K562 (cell line): ENCODE data around the gene TSGA10IP. TPM values are rescaled to one million over a fixed set of nuclear protein-coding genes. Genes with fewer than 3 reads are reported as not detected.
A peak's percentile ranks its signal among the peaks of the same experiment; 100 is the strongest.

ENCODE experiments used
- ATAC-seq: fragments of 200-7000 bp; cut with Tn5 transposase; 3 replicates; pipeline ENCODE4 v1.9.1; 2020; ENCODE audit warnings: moderate library complexity
- BruUV-seq: library from RNA; stranded (reverse); fragments of 400-500 nt; replicated peaks from 2 replicates; lab custom pipeline; 2021; lab: Mats Ljungman, UMichigan
- CTCF ChIA-PET: fragments of 300-600 bp; formaldehyde crosslinking; extraction: SDS; loops from one replicate; lab custom pipeline; 2021; ENCODE audit warnings: low intra/inter-chr PET ratio; lab: Yijun Ruan, JAX
- POLR2A ChIA-PET: fragments of 300-600, 350-650 bp; sonication (Branson Sonifier 250); formaldehyde crosslinking; extraction: SDS; loops from one replicate; lab custom pipeline; 2021; ENCODE audit warnings: antibody characterized with exemption, inconsistent platforms; lab: Yijun Ruan, JAX
- DNase-seq, 4 experiments: peaks; one replicate each; pipeline versions ENCODE4 v3.0.0 to v3.0.0-alpha.2; 2011 to 2018; ENCODE audit warnings: low spot score in 3 of 4, mixed read lengths in 3 of 4; ENCODE audit errors: extremely low read depth in 1 of 4
- FAIRE-seq: peaks from 2 replicates; lab custom pipeline; 2011; peaks lifted over from hg19 to GRCh38; lab: Jason Lieb, UNC
- H2AFZ ChIP-seq: 2 replicates; pipeline ENCODE4 v1.6.0; 2011; ENCODE audit warnings: low read depth, low read length, control low read depth, inconsistent platforms
- H3K27ac ChIP-seq: fragments of 200-600 bp; 3 replicates; pipeline ENCODE4 v1.8.0; 2011; ENCODE audit warnings: low read depth, mild to moderate bottlenecking, control low read depth, inconsistent platforms, low read length, moderate library complexity, mixed read lengths; ENCODE audit errors: extremely low read depth
- H3K27me3 ChIP-seq, 2 experiments: fragments of 300-600 bp in 1 of 2; 2 replicates in 1 of 2; 3 replicates in 1 of 2; pipeline versions ENCODE4 v1.6.0 to v1.8.0; 2011; ENCODE audit warnings: inconsistent platforms in 2 of 2, low read length in 2 of 2, mild to moderate bottlenecking in 1 of 2, mixed read lengths in 1 of 2, moderate library complexity in 1 of 2; ENCODE audit not compliant: control insufficient read depth in 2 of 2, insufficient read depth in 2 of 2
- H3K36me3 ChIP-seq: fragments of 300-600 bp; 3 replicates; pipeline ENCODE4 v1.8.0; 2011; ENCODE audit warnings: mild to moderate bottlenecking, low read length, inconsistent platforms; ENCODE audit not compliant: control insufficient read depth, insufficient read depth
- H3K4me1 ChIP-seq, 2 experiments: fragments of 200-600 bp in 1 of 2; replicated peaks in 1 of 2; 2 replicates in 1 of 2; 3 replicates in 1 of 2; pipeline versions ENCODE4 v1.5.1 to v1.8.0; 2011; ENCODE audit warnings: inconsistent platforms in 2 of 2, low read length in 2 of 2, mild to moderate bottlenecking in 1 of 2, mixed read lengths in 1 of 2, moderate library complexity in 1 of 2; ENCODE audit not compliant: control insufficient read depth in 2 of 2, insufficient read depth in 2 of 2
- H3K4me2 ChIP-seq: 2 replicates; pipeline ENCODE4 v1.6.1; 2011; ENCODE audit warnings: low read length, control low read depth, inconsistent platforms, mixed read lengths; ENCODE audit not compliant: insufficient read depth
- H3K4me3 ChIP-seq: fragments of 200-600 bp; sonication (generic), shearing (Covaris generic); 2 replicates; pipeline ENCODE4 v1.5.1; 2016; ENCODE audit warnings: control low read depth, inconsistent platforms
- H3K79me2 ChIP-seq: fragments of 200-600 bp; 3 replicates; pipeline ENCODE4 v1.8.0; 2011; ENCODE audit warnings: low read length, inconsistent platforms; ENCODE audit not compliant: control insufficient read depth, insufficient read depth
- H3K9ac ChIP-seq, 2 experiments: 2 replicates each; pipeline versions ENCODE4 v1.6.0 to v1.6.1; 2011; ENCODE audit warnings: low read depth in 2 of 2, low read length in 2 of 2, control low read depth in 1 of 2, inconsistent platforms in 1 of 2, mild to moderate bottlenecking in 1 of 2, mixed read lengths in 1 of 2; ENCODE audit not compliant: insufficient read depth in 1 of 2
- H3K9me1 ChIP-seq: one replicate; pipeline ENCODE4 v1.6.0; 2011; ENCODE audit warnings: inconsistent platforms, mild to moderate bottlenecking, low read length, moderate library complexity; ENCODE audit not compliant: control insufficient read depth, insufficient read depth
- H3K9me3 ChIP-seq: replicated peaks from 2 replicates; pipeline ENCODE4 v1.5.1; 2011; ENCODE audit warnings: low read depth, low read length, inconsistent platforms; ENCODE audit not compliant: control insufficient read depth, insufficient read depth
- H4K20me1 ChIP-seq: replicated peaks from 2 replicates; pipeline ENCODE4 v1.6.1; 2011; ENCODE audit warnings: low read length, inconsistent platforms, mixed read lengths; ENCODE audit not compliant: control insufficient read depth, insufficient read depth
- NONO ChIP-seq, 2 experiments: fragments of 200-400 bp in 1 of 2; fragments of 450-650 bp in 1 of 2; formaldehyde crosslinking in 1 of 2; IDR thresholded peaks; 2 replicates each; pipeline ENCODE4 v1.6.1; 2017; ENCODE audit warnings: low read depth in 2 of 2, mild to moderate bottlenecking in 2 of 2, moderate library complexity in 2 of 2, low read length in 1 of 2
- SAFB ChIP-seq: fragments of 200-400 bp; formaldehyde crosslinking; IDR thresholded peaks from 2 replicates; pipeline ENCODE4 v1.6.1; 2017; ENCODE audit warnings: low read depth, low read length, borderline replicate concordance
- TBP ChIP-seq: optimal IDR thresholded peaks from 2 replicates; pipeline ENCODE3; 2011; ENCODE audit warnings: low read depth, low read length, improper control_type of control experiment
- TEAD4 ChIP-seq, 2 experiments: sonication (generic) in 1 of 2; formaldehyde crosslinking in 1 of 2; IDR thresholded peaks; 2 replicates each; pipeline versions ENCODE4 v1.6.1 to v1.8.0; 2012 to 2022; ENCODE audit warnings: borderline replicate concordance in 1 of 2, inconsistent platforms in 1 of 2, low read length in 1 of 2, mild to moderate bottlenecking in 1 of 2, missing genetic modification reagents in 1 of 2
- WGBS: fragments of 100-300 bp; shearing (Covaris generic); methylation state at CpG from one replicate; pipeline ENCODE4 v1.1.6; 2016; ENCODE audit warnings: low coverage, mixed read lengths; ENCODE audit not compliant: insufficient coverage; ENCODE audit errors: missing lambda C conversion rate; 5-methylcytosine and 5-hydroxymethylcytosine counted together
- in situ Hi-C: fragments of 300-500 bp; cut with MboI; formaldehyde crosslinking; loops from 4 replicates; pipeline ENCODE4 v1.15.0; 2018; ENCODE audit warnings: inconsistent platforms, mixed read lengths
- intact Hi-C: fragments of 100-400 bp; cut with micrococcal nuclease; formaldehyde crosslinking; loops from 2 replicates; pipeline ENCODE4 v1.14.2; 2022
- polyA plus RNA-seq, 8 experiments: library from polyadenylated mRNA; depleted of rRNA in 4 of 8; stranded (reverse) in 5 of 8; unstranded in 3 of 8; fragments of >200 nt; fragmentation: Nextera tagmentation in 2 of 8; fragmentation: Illumina TruSeq in 1 of 8; extraction: Ambion mirVana in 2 of 8; extraction: Trizol in 1 of 8; gene quantifications; 2 replicates each; pipeline versions ENCODE4 v1.2.1 to v1.2.3, GENCODE V29; 2011 to 2014; ENCODE audit warnings: inconsistent platforms in 1 of 8, missing spikeins in 1 of 8
- total RNA-seq, 7 experiments: library from RNA; depleted of rRNA in 6 of 7; stranded (reverse); fragments of >200 nt in 6 of 7; fragmentation: Illumina TruSeq in 2 of 7; extraction: Trizol in 2 of 7; gene quantifications; 2 replicates each; pipeline versions ENCODE4 v1.2.1 to v1.2.3, GENCODE V29; 2011 to 2021; ENCODE audit warnings: low replicate concordance in 1 of 7
- TF ChIP-seq, protein P1 (sequence below): fragments of 450-650 bp; IDR thresholded peaks from 2 replicates; pipeline ENCODE4 v1.7.1; 2018; ENCODE audit warnings: mild to moderate bottlenecking, low read depth; ENCODE audit not compliant: partially characterized antibody
- TF ChIP-seq, protein P2 (sequence below): sonication (generic); formaldehyde crosslinking; IDR thresholded peaks from 2 replicates; pipeline ENCODE4 v1.8.1; 2023; ENCODE audit warnings: mild to moderate bottlenecking, missing genetic modification reagents
- TF ChIP-seq, protein P3 (sequence below): fragments of 200-800 bp; sonication (Bioruptor generic); IDR thresholded peaks from 2 replicates; pipeline ENCODE4 v1.6.1; 2016; ENCODE audit warnings: missing genetic modification characterization, missing compliant biosample characterization
- TF ChIP-seq, protein P4 (sequence below): fragments of 450-650 bp; conservative IDR thresholded peaks from 2 replicates; pipeline ENCODE4 v1.6.1; 2016; ENCODE audit warnings: missing genetic modification characterization, low read depth, mild to moderate bottlenecking, control low read depth, missing compliant biosample characterization

TSGA10IP gene
- total and polyA plus RNA-seq, 9 of the 15 experiments (the other 6 are each of a cell fraction or from before 2014, with no cell fraction given): not detected

DNA sequence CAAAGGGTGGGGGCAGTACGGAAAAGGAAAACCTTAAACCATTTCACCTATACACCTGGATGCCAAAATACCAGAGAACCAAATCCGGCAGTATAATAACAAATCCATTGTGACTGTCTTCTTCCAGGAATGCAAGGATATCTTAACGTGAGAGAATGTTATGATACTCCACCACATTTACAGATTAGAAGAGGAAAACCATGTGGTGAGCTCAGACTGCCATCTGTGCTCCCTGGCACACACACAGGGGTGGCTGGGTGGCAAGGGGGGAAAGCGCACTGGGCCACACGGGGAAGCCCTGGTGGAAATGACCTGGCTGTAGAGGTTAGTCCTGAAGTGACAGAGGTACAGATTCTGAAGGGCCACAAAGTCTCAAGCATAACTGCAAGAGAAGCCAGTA, 46.8 kb downstream of the TSGA10IP start:
- Histone ChIP-seq H3K9me1 (no peaks in the 10 kb centered on the region), H3K9me3 (no peaks in the 10 kb centered on the region), H3K9ac (peak overlapping the region in 1 of 2 experiments; percentile 49; a peak in 2 of 4 replicates), H3K79me2 (no peaks in the 10 kb centered on the region), H3K36me3 (peaks cover 8% of the 10 kb centered on the region; the same call in 2 of the 3 replicates), H3K27me3 (no peaks in the 10 kb centered on the region), H4K20me1 (no peaks in the 10 kb centered on the region), H3K4me2 (no peak overlapping the region), H3K4me1 (0 out of 5 replicates have a peak, but pooled peaks cover 0 to 3% of the 10 kb centered on the region in 2 experiments), H3K27ac (no peak overlapping the region), H3K4me3 (no peak overlapping the region), H2AFZ (no peak overlapping the region)
- in situ Hi-C loops (loop anchor here (10.0 kb wide), 1 partner anchor 277 kb away; the partner anchor contains the start of gene KAT5), intact Hi-C loops (no loop called here)
- no TSS peak for BruUV-seq
- no peak for DNase-seq
- CTCF ChIA-PET: no interaction called here
- no peak for FAIRE-seq
- POLR2A ChIA-PET: interaction anchor here (0.5 to 2.0 kb wide), 11 partner anchors 11 to 300 kb away, joined by 3 to 12 read pairs (median 3); partner anchors contain the start of genes BANF1, CCDC85B, FIBP and MUS81
- no peak for ATAC-seq
- WGBS: 59% methylated on average over 5 of the region's 5 CpGs
- TF ChIP-seq, protein P1, sequence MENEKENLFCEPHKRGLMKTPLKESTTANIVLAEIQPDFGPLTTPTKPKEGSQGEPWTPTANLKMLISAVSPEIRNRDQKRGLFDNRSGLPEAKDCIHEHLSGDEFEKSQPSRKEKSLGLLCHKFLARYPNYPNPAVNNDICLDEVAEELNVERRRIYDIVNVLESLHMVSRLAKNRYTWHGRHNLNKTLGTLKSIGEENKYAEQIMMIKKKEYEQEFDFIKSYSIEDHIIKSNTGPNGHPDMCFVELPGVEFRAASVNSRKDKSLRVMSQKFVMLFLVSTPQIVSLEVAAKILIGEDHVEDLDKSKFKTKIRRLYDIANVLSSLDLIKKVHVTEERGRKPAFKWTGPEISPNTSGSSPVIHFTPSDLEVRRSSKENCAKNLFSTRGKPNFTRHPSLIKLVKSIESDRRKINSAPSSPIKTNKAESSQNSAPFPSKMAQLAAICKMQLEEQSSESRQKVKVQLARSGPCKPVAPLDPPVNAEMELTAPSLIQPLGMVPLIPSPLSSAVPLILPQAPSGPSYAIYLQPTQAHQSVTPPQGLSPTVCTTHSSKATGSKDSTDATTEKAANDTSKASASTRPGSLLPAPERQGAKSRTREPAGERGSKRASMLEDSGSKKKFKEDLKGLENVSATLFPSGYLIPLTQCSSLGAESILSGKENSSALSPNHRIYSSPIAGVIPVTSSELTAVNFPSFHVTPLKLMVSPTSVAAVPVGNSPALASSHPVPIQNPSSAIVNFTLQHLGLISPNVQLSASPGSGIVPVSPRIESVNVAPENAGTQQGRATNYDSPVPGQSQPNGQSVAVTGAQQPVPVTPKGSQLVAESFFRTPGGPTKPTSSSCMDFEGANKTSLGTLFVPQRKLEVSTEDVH: no peak
- no peak for TF ChIP-seq TEAD4 (IDR thresholded peaks at IDR 0.05; ENCODE audit: low read length)
- no peak for TF ChIP-seq TEAD4 (CRISPR knock-in tag; IDR thresholded peaks at IDR 0.05; ENCODE audit: borderline replicate concordance)
- TF ChIP-seq, protein P2, sequence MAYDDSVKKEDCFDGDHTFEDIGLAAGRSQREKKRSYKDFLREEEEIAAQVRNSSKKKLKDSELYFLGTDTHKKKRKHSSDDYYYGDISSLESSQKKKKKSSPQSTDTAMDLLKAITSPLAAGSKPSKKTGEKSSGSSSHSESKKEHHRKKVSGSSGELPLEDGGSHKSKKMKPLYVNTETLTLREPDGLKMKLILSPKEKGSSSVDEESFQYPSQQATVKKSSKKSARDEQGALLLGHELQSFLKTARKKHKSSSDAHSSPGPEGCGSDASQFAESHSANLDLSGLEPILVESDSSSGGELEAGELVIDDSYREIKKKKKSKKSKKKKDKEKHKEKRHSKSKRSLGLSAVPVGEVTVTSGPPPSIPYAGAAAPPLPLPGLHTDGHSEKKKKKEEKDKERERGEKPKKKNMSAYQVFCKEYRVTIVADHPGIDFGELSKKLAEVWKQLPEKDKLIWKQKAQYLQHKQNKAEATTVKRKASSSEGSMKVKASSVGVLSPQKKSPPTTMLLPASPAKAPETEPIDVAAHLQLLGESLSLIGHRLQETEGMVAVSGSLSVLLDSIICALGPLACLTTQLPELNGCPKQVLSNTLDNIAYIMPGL (CRISPR knock-in tag): no peak
- TF ChIP-seq SAFB: no peak
- no peak for TF ChIP-seq TBP
- TF ChIP-seq, protein P3, sequence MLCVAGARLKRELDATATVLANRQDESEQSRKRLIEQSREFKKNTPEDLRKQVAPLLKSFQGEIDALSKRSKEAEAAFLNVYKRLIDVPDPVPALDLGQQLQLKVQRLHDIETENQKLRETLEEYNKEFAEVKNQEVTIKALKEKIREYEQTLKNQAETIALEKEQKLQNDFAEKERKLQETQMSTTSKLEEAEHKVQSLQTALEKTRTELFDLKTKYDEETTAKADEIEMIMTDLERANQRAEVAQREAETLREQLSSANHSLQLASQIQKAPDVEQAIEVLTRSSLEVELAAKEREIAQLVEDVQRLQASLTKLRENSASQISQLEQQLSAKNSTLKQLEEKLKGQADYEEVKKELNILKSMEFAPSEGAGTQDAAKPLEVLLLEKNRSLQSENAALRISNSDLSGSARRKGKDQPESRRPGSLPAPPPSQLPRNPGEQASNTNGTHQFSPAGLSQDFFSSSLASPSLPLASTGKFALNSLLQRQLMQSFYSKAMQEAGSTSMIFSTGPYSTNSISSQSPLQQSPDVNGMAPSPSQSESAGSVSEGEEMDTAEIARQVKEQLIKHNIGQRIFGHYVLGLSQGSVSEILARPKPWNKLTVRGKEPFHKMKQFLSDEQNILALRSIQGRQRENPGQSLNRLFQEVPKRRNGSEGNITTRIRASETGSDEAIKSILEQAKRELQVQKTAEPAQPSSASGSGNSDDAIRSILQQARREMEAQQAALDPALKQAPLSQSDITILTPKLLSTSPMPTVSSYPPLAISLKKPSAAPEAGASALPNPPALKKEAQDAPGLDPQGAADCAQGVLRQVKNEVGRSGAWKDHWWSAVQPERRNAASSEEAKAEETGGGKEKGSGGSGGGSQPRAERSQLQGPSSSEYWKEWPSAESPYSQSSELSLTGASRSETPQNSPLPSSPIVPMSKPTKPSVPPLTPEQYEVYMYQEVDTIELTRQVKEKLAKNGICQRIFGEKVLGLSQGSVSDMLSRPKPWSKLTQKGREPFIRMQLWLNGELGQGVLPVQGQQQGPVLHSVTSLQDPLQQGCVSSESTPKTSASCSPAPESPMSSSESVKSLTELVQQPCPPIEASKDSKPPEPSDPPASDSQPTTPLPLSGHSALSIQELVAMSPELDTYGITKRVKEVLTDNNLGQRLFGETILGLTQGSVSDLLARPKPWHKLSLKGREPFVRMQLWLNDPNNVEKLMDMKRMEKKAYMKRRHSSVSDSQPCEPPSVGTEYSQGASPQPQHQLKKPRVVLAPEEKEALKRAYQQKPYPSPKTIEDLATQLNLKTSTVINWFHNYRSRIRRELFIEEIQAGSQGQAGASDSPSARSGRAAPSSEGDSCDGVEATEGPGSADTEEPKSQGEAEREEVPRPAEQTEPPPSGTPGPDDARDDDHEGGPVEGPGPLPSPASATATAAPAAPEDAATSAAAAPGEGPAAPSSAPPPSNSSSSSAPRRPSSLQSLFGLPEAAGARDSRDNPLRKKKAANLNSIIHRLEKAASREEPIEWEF (CRISPR knock-in tag): no peak
- TF ChIP-seq, protein P4, sequence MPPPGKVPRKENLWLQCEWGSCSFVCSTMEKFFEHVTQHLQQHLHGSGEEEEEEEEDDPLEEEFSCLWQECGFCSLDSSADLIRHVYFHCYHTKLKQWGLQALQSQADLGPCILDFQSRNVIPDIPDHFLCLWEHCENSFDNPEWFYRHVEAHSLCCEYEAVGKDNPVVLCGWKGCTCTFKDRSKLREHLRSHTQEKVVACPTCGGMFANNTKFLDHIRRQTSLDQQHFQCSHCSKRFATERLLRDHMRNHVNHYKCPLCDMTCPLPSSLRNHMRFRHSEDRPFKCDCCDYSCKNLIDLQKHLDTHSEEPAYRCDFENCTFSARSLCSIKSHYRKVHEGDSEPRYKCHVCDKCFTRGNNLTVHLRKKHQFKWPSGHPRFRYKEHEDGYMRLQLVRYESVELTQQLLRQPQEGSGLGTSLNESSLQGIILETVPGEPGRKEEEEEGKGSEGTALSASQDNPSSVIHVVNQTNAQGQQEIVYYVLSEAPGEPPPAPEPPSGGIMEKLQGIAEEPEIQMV (tag): no peak
- TF ChIP-seq NONO (IDR thresholded peaks at IDR 0.05; ENCODE audit: low read depth in 2 of 2, low read length in 1 of 2): no peak
